ENCODE results near the gene AKT2.

DNA sequence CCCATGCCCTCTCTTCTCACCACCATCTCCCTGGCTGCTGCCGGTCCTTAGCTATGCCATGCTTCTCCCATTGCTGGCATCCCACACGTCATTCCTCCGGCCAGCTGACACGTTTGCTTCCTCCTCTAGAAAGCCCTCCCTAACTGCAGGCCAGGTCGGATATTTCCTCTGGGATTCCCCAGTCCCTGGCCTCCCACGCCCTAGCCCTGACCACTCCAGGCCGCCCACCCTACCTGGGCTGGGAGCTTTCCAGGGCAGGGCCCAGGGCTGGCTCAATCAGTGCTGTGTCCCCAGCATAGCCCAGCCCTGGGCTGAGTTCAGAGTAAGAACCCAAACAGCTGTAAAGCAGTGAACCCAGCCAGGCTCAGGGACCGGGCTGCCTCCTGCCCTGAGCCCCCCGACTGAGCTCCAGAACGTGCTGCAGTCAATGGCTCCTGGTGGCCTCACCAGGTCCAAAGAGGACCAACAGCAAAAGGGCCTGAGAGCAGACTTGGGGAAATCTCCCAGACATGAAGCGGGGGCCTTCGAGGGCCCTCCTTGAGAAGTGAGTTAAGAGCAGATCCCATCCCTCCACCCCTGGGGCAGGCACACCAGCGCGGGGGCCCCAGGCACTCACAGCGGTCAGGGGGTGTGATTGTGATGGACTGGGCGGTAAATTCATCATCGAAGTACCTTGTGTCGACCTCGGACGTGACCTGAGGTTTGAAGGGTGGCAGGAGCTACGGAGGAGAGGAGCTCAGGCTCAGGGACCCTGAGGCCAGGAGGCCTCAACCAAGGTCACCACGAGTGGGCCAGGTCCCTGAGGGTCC lies 50.5 kb downstream of the AKT2 start:
- TF ChIP-seq, protein P1, sequence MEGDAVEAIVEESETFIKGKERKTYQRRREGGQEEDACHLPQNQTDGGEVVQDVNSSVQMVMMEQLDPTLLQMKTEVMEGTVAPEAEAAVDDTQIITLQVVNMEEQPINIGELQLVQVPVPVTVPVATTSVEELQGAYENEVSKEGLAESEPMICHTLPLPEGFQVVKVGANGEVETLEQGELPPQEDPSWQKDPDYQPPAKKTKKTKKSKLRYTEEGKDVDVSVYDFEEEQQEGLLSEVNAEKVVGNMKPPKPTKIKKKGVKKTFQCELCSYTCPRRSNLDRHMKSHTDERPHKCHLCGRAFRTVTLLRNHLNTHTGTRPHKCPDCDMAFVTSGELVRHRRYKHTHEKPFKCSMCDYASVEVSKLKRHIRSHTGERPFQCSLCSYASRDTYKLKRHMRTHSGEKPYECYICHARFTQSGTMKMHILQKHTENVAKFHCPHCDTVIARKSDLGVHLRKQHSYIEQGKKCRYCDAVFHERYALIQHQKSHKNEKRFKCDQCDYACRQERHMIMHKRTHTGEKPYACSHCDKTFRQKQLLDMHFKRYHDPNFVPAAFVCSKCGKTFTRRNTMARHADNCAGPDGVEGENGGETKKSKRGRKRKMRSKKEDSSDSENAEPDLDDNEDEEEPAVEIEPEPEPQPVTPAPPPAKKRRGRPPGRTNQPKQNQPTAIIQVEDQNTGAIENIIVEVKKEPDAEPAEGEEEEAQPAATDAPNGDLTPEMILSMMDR (IDR thresholded peaks at IDR 0.05; ENCODE audit: low read depth, low read length): no peak
- no peak for TF ChIP-seq EZH2phosphoT487 (IDR thresholded peaks at IDR 0.05; ENCODE audit: low read depth)
